NCI-H146 treated with DMSO at 0.1 percent for 48 hours (cell line): ENCODE measurements around the gene STRN4.

Experiments used
- DNase-seq: peaks from one replicate; lab custom pipeline; 2025; ENCODE audit not compliant: unreplicated experiment; lab: John Stamatoyannopoulos, UW

The STRN4 gene

GRCh38 chr19:46725859-46726393, 20.3 kb downstream of the STRN4 start:
- no peak for DNase-seq

- DNase-seq = no peak
Measured at GRCh38 chr19:46725036-46725820, 21.0 kb downstream of the STRN4 start.

DNA sequence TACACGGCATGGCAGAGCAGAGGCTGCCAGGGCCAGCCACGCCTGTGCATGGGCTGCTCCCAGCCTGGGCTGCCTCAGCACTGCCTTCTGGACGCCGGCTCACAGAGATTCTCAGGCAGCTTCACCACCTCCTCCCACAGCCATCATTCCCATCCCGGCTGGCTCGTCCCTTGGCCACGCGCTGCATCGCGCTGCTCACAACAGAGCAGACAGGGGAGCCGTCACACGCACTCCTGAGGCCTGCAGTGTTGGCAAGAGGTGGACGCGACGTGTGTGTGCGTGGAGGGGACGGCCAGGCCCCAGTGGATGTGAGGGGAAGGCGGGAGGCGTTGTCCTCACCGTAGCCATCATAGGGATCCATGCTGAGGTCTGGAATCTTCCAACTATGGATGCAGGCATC, 21.8 kb downstream of the STRN4 start:
- no peak for DNase-seq

DNA sequence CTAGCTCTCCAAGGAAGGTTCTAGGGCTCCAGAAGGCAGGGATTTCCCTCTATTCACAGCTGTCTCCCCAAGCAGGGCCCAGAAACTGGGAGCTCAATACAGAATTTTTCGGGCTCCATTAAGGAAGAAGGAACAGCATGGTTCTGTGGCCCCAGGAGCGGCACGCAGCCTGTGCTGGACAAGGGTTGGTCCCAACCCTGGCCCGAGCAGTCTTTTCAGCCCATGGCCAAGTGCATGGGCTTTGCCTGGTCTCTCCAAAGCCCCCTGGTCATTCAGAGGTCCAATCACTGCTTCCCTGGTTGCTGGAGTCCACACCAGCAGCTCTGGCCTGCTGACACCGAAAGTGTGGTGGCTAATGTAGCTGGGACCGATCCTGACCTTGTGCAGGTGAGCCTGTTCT, 22.8 kb downstream of the STRN4 start:
- no peak for DNase-seq

- no peak for DNase-seq
Measured at GRCh38 chr19:46723023-46723461, 23.2 kb downstream of the STRN4 start.

DNA sequence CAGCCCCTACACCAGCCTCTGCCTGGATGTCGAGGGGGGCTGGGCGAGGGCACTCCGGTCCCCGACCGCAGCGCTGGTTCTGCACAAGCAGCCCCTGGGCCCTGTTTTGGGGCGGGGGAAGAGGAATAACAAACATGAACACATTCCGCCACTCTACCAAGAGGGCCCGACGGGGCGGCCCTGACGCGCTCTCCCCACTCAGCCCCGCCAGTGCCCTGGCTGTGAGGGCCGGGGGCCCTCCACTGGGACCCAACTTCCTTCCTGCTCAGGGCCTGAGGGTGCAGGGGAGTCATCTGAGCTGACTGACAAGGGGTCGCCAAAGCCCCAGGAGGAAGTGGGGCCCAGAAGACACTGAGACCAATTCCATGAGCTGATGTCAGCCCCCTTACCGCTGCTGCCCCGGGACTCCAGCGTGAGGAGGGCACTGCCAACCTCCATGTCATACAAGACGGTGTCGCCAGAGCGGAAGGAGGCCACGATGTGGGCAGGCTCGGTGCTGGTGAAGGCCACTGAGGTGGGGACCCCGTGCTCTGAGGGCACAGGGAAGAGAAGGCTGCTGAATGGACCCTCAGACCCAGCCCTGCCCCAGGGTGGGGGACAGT, 23.7 kb downstream of the STRN4 start:
- DNase-seq = no peak

DNA sequence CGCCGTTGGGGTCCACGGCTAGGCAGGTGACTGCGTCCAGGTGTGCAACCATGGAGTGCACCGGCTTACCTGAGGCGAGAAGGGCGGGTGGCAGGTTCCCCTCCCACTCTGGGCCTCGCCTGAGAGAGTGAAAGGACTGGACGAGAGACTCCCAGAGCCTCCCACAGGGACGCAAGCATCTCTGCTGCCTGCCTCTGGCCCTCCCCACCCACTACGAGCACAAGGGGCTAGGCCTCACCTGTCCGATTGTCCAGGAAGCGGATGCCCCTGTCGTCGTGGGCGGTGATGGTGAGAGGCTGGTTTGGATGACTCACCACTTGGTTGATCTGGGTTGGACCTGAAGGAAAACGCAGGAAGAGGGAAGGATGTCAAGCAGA, 24.3 kb downstream of the STRN4 start:
- no peak for DNase-seq

DNA sequence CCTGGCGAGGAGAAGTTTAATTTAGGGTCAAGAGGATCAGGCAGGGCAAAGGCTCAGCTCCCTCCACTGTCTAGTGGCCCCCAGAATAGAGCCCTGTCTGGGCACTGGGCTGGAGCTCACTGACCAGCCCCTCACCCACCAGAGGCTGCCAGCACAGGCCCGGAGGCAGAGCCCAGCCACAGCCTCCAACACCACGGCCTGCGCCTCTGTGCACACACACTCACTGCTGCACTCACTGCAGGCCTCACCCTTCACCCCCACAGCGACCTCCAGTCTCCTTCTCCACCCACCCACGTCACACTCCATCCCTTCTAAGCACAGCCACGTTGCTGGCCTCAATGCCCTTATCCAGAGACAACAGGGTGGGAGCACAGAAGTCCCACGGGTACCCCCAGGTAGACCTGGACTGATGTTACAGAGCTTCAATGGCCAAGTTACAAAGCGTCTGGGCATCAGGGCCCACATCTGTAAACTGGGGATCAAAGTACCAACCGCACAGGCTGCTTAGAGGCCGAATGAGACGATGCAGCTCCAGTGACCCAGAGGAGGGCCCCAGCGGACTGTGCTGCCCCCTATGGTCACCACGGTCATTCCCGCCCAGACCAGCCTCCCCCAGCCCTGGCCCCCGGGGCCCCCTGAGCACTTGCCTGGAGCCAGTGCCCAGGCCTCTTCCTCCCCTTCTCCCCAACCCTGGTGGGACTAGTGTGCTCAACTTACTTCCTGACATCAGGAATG, 24.8 kb downstream of the STRN4 start:
- no peak for DNase-seq

GRCh38 chr19:46720503-46721239, 25.6 kb downstream of the STRN4 start:
- no peak for DNase-seq

GRCh38 chr19:46719629-46720502, 26.4 kb downstream of the STRN4 start:
- no peak for DNase-seq

DNA sequence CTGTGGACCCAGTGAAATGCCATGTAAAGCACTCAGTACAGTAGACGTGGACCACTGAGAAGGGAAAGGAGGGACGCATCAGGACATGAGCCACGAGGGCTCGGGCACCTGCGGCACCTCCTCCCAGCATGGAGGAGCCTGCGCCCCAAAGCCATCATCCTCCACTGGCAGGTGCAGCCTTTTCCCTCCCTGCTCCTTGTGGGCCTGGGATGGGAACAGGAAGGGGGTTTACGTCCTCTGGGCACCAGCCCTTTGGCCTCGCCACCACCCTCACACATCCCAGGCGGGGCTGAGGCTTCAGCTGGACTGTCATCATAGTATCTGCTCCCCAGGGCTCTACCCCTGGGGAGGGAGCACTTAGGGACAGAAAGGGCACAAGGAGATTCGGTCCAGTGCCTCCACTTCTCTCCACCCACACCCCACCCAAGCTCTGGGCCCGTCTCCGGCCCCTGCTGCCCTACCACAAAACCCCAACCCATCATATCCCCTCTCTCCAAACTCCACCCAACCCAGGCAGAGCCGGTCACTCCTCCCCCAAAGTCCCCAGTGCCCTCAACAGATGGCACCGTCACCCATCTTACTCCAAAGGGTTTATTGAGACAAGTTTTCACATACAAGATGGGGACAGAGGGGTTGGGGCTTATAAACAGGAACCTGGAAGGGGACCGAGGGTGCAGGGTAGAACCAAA, 27.2 kb downstream of the STRN4 start:
- DNase-seq = no peak

DNA sequence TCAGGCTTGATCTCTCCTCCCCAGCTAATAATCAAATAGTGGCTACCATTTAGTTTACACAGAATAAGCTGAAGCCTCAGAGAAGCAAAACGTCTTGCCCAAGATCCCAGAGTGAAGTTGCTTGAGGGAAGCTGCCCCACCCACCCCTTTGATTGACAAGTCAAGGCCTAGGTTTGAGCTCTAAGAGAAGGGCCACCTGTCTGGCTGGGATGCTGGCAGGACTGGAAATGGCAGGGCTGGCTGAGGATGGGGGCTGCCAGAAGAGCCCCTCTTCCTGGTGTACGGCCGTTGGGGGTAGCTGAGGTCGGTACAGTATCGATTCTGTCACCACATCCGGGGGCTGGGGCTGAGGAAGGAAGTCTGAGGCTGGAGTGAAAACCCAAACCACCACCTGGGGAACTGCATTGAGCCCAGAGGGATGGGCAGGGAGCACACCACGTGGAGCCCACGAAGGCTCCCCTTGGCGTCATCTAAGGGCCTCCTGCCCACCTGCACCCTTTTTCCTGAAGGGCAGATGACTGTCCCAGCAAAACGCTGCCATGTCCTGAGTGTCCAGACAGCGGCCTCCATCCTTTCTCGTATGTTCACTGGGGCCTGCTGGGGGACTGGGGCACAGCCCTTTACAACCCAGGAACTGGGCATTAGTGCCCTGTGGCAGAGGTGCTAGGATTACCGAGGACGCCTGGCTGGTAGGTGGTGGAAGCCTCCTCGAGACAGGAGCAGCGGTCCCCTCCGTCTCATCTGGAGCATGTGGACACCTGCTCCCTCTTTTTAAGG, 27.9 kb downstream of the STRN4 start:
- no peak for DNase-seq

GRCh38 chr19:46717716-46718143, 28.5 kb downstream of the STRN4 start:
- no peak for DNase-seq

- peak; percentile 30 for DNase-seq
Measured at GRCh38 chr19:46717034-46717715, 29.1 kb downstream of the STRN4 start, which contains the start of gene PRKD2. Gene PRKD2, minus strand, starts transcription at chr19:46717114. Its CDS starts 744 bp downstream, at chr19:46716370.

DNA sequence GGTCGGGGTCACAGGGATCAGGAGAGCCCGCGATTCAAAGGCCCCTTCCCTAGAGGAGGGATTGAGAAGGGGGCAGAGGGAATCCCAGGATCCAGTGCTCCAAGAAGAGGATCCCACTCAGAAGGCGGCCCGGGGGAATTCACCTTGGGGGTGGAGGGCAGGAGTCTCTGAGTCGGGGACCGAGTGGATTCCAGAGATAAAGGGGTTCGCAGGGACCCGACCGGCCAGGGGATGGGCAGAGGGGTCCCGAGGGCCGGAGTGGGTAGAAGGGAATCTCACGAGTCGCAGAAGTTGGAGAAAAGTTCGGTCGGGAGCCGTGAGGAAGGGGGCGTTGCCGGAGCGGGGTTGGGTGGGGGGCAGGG, 29.6 kb downstream of the STRN4 start:
- no peak for DNase-seq

DNA sequence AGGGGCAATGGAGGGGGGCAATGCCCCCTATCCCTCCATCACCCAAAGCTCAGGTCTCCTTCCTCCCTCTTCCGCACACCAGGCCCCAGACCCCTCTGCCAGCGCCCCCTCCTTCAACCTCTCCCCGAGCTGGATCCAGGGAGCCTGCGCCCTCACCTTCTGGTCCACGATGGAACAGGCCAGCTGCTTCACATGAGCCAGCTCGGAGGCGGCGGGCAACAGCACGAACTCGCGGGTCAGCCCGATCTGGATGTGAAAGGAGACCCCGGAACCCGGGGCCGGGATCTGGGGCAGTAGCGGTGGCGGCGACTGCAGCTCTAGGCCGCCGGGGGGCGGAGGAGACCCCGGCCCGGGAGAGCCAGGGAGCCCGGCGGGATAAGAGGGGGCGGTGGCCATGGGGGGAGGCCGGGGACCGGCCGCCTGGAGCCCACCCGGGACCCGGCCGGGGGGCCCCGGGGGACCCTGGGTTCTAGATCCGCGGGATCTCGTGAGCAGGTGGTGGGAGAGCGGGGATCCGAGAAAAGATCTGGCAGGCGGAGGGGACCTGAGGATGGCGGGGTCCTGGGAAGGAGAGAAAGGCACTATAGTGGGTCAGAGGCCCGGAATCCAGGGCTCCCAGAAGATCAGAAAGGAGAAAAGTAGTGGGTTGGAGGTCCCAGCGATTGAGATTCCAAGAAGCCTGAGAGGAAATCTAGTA, 30.1 kb downstream of the STRN4 start:
- DNase-seq = no peak

GRCh38 chr19:46715620-46715974, 30.7 kb downstream of the STRN4 start:
- no peak for DNase-seq
